GM19324 (cell line): ENCODE results near the gene SLC35F3.

Experiments
- ATAC-seq: cut with Tn5 transposase; IDR thresholded peaks from one replicate; pipeline ENCODE4 v1.9.1; 2021; ENCODE audit warnings: mild to moderate bottlenecking, moderate library complexity; ENCODE audit not compliant: unreplicated experiment, low FRiP score

The SLC35F3 gene

GRCh38 chr1:234303231-234303630, 398.8 kb downstream of the SLC35F3 start:
- no peak for ATAC-seq

DNA sequence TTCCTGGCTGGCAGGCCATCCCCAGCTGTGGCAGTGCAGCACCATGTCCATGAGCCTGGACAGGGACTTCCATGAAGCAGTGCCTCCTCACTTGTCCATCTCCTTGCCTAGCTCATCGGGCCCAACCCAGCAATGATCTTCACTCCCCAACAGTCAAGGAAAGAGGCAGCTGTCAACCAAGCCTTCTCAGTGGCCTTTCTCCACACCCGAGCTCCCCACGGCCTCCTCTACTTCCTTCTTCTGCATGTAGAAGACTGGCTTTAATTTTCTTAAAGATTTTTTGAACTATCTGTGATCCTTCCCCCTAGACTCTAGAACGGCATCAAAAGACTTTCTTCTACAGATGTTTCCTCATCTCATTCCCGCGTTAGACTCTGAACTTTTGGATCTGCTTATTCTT, 403.2 kb downstream of the SLC35F3 start:
- no peak for ATAC-seq

- ATAC-seq = no peak
Observed at GRCh38 chr1:234309243-234309597, 404.7 kb downstream of the SLC35F3 start.

DNA sequence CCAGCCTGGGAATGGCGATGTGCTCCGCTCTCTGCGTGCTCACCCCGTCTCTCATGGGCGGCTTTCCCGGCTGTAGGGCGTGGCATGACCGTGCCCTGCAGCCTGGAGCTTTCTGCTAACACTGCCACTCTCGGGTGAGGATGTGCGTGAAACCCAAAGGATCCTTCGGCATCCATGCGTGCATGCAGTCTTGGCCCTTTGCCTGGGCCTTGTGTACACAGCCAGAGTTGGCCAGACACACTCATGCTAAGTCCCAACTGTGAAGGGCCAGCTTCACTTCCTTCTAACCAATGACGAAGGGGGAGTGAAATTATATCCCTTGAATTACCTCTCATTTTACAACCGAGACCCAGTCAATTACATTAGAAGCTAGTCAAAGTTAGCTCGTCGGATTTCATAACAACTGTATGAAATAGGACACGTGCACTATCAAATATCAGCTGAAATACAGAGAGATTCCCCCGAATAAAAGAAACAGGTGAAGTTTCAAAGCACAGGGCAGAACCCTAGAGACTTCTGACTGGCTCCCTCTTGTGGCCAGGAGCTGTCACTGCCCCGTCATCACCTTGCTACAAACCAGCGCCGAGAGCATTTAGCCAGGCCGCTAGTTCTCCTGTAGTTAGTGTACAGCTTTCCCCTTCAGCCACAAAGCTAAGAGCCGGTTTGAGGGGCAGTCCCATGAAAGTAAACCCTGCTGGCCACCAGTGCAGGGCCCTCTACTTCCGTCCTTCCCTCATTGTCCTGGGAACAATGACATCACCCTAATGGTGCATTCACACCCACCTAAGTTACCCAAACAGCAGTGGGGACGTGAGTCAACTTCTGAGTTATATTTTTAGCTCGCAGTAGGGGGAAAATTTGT, 405.4 kb downstream of the SLC35F3 start:
- ATAC-seq = peak; percentile 79

DNA sequence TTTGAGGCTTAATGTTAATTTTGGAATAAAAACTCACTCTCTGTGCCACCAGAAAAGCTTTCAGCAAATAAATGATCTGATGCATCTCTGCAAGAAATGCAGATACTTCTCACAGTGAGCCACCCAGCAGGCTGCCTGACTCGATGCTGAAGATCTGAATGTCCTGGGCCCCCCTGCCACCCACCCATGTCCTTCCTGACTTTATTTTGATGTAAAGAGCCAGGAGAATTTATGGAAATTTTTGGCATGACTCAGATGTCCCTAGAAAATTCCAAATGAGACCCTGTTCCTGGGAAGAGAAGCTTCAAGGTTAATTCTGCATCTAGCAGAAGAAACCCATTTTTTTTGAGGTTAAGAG, 406.0 kb downstream of the SLC35F3 start:
- no peak for ATAC-seq

- no peak for ATAC-seq
Observed at GRCh38 chr1:234311414-234311813, 406.9 kb downstream of the SLC35F3 start.

GRCh38 chr1:234313171-234313570, 408.7 kb downstream of the SLC35F3 start:
- ATAC-seq = no peak

GRCh38 chr1:234315091-234315541, 410.6 kb downstream of the SLC35F3 start:
- no peak for ATAC-seq

- no peak for ATAC-seq
Observed at GRCh38 chr1:234315588-234315987, 411.1 kb downstream of the SLC35F3 start.

DNA sequence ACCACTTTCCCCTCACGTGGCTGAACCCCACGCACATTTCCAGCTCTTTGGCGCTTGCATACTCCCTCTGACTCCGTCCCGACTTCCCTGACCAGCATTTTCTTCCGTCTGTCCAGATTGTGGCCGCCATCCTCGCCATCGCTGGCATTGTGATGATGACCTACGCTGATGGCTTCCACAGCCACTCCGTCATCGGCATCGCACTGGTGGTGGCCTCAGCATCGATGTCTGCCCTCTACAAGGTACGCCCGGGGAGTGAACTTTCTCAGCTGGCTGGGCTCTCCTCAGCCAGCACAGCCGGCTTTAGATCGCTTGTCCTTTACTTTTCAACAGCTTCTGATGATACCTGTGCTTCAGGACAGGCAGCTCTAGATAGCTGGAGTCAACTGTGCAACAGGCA, 412.0 kb downstream of the SLC35F3 start:
- ATAC-seq = no peak

DNA sequence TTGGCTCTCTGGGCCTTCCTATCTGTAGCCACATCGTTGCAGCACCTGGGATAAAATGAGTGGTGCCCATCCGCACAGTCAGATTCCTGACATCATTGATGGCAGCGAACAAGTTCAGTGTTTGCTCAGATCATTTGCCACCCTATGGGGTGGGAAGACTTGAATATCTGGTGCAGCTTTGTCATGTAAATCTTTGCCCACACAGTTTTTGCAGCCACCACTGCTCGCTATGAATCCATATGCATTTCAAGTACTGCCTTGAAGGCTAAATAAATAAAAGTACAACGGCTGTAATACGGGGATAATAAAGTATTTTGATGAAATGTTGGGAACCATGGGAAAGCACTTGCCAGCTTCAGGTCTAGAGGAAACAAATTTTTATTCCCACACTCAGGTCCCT, 412.5 kb downstream of the SLC35F3 start:
- no peak for ATAC-seq

GRCh38 chr1:234320069-234320468, 415.6 kb downstream of the SLC35F3 start:
- no peak for ATAC-seq

DNA sequence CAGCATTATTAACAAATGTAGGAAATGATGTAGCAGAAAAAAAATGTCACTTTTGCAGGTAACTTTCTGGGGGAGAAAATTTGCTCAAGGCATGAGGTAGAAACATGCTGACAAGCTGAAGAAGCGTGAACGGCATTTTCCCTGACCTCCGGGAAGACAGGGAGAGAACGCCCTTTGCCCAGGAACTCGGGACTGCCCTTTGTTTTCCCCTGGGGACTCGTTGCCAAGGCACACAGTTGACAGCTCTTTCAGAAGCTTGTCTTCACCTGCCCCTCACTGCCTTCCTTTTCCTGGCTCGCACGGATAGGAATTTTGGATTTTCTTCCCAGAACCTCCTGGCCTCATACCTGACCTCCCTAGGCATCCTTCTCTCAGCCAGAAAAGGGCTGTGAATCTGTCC, 416.1 kb downstream of the SLC35F3 start:
- ATAC-seq = no peak

DNA sequence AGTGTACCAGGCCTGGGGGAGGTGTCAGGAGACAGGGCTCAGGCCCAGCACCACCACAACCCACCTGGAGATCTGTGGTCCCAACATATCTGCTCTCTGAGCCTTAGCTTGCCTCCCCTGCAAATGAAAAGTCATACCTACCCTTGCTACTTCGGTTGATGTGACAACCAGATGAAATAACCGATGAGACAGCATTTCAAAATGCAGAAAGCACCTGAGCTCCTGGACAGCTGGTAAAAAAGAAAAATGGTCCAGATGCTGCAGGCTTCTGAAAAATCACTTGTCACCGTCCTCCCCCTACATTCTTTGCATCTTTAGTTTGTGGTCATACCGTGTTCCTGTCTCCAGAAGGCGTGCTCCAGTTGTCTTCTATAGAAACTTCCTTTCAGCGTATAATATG, 416.8 kb downstream of the SLC35F3 start:
- ATAC-seq = no peak

GRCh38 chr1:234322097-234322496, 417.6 kb downstream of the SLC35F3 start:
- ATAC-seq = no peak

DNA sequence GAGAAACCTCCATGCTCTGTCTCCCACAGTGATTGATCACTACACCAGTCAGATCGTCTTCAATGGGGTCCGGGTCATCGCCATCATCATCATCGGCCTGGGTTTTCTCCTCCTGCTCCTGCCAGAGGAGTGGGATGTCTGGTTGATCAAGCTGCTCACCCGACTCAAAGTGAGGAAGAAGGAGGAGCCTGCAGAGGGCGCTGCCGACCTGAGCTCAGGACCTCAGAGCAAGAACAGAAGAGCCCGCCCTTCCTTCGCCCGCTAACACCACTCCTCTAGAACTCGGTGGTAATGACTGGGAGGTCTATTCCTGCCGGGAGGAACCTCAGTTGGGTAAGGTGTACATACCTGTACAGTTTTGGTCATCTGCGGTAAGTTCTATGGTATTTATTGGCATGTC, 418.5 kb downstream of the SLC35F3 start:
- no peak for ATAC-seq

GRCh38 chr1:234324821-234325220, 420.3 kb downstream of the SLC35F3 start:
- ATAC-seq = no peak

GRCh38 chr1:234325878-234326496, 421.5 kb downstream of the SLC35F3 start:
- ATAC-seq = no peak

DNA sequence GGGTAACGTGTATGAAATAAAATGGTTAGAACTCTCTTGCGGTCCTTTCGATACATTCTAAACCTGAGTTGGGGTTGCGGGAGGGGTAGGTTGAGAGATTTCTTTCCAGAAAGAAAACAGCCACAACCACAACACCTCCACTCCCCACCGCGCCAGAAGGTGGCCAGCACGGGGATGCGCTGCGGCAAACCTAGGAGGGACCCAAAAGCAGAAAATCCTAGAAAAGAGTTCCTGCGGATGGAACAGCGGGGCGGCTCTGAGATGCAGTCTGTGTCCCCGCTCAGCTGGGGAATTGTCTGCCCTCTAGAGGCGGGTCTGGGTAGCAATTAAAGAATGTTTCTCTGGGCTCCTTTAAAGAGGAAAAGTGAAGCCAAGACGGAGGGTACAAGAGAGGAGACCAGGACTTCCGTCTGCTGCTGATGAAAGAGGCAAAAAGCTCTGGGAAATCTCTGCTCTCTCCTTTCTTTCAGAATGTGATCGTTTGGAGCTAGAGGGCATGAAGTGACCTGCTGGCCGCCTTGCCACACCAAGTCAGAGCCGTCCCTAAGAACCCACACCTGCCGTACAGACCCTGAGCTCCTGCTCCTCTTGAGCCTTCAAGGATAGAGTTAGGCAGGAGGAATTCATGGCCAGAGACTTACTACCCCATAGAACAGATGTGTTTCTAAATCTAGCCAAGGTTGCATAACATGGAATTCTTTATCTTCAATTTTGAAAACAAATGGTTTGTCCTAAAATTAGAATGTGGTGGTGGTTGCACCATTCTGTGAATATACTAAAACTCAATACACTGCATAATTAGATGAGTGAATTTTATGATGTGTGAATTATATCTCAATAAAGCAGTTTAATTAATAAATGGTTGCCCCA, 422.3 kb downstream of the SLC35F3 start:
- ATAC-seq = peak; percentile 48

GRCh38 chr1:234327577-234328164, 423.2 kb downstream of the SLC35F3 start:
- ATAC-seq = no peak

DNA sequence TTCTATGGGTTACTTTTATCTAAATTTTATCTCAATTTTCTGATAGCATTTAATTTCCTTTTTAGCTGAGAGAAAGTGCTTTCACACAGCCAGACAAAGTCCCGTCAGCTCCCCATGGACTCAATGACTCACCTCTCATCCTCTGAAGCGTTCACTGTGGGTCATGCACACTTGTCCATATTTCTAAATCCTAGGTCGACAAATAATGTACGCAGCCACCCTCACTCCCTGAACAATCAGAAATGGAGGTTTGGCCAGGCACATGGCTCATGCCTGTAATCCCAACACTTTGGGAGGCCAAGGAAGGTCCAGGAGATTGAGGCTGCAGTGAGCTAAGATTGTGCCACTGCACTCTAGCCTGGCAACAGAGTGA, 426.4 kb downstream of the SLC35F3 start:
- no peak for ATAC-seq
